HG03066 (cell line): ENCODE results near the gene TM7SF2.
"Not testable (repeated sequence)": the region's sequence is repeated elsewhere in the genome, so short reads cannot be mapped to it uniquely, and the experiment has no call there.

Experiments used
- ATAC-seq: cut with Tn5 transposase; IDR thresholded peaks from one replicate; pipeline ENCODE4 v1.9.1; 2021; ENCODE audit warnings: low read depth; ENCODE audit not compliant: unreplicated experiment

The TM7SF2 gene

DNA sequence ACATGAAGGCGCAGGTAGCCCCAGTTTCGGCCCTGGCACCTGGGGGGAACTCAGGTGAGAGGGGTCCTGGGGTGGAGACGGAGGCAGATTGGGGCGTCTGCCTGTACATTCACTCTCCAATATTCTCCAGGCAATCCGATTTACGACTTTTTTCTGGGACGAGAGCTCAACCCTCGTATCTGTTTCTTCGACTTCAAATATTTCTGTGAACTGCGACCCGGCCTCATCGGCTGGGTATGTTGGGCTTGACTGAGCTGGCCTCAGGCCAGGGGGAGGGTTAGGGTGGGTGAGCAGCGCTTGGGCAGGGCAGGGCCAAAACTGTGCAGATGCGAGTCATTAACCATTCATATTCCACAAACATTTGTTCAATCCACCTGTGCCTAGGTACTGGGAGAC is 1.7 kb downstream of the TM7SF2 start:
- no peak for ATAC-seq

DNA sequence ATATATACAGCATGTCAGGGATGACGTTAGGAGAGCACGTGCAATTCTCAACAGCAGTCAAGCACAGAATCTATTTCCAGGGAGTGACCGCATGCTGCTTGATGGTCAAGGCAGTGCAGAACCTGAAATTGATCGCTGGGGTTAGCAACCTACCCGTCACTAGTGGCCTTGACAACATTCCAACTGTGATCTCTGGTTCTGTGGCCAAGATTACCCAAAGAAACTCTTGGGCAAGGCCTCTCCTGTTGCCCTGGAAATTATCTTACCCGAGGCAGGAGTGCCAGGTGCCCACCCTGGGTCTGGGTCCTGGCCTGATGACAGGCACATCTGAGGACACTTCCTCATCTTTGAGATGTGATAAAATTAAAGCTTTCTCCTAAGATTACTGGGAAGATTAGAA is 2.2 kb downstream of the TM7SF2 start:
- ATAC-seq: no peak

DNA sequence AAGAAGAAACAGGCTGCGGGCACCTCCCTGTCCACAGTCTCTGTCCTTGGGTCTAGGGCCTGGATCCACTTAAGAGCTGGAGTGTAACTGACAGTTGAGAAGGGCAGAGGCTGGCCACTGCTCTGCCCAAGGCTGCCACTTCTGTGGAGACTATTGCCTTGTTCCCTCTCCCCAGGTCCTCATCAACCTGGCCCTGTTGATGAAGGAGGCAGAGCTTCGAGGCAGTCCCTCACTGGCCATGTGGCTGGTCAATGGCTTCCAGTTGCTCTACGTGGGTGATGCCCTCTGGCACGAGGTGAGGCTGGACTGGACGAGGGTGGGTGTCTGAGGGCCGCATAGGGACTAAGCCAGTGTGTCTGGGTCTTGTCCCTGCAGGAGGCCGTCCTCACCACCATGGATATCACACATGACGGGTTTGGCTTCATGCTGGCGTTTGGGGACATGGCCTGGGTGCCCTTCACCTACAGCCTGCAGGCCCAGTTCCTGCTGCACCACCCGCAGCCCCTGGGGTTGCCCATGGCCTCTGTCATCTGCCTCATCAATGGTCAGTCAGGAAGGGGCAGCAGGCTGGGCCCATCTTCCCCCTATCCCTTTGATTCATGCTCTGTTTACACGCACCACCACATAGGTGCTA is 3.0 kb downstream of the TM7SF2 start:
- no peak for ATAC-seq

DNA sequence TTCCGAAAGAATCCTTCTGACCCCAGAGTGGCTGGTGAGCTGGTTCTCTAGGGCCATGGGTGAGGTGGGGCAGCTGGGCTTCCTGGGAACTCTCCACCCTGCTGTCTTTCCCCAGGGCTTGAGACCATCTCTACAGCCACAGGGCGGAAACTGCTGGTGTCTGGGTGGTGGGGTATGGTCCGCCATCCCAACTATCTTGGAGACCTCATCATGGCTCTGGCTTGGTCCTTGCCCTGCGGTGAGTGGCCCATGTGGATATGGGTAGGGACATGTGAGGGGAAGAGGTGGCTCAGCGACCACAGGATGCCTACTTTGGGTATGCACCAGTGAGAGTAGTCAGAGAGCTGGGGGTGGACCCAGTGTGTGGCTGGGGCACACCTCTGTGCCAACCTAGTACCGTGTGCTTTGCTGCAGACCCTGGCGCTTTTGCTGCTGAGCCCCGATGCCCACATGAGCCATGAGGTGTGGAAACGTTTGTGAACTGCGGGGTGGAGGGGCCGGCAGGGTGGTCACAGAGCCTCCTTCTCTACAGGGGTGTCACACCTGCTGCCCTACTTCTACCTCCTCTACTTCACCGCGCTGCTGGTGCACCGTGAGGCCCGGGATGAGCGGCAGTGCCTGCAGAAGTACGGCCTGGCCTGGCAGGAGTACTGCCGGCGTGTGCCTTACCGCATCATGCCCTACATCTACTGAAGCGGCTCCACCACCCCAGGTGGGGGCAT is 3.9 kb downstream of the TM7SF2 start:
- no peak for ATAC-seq

DNA sequence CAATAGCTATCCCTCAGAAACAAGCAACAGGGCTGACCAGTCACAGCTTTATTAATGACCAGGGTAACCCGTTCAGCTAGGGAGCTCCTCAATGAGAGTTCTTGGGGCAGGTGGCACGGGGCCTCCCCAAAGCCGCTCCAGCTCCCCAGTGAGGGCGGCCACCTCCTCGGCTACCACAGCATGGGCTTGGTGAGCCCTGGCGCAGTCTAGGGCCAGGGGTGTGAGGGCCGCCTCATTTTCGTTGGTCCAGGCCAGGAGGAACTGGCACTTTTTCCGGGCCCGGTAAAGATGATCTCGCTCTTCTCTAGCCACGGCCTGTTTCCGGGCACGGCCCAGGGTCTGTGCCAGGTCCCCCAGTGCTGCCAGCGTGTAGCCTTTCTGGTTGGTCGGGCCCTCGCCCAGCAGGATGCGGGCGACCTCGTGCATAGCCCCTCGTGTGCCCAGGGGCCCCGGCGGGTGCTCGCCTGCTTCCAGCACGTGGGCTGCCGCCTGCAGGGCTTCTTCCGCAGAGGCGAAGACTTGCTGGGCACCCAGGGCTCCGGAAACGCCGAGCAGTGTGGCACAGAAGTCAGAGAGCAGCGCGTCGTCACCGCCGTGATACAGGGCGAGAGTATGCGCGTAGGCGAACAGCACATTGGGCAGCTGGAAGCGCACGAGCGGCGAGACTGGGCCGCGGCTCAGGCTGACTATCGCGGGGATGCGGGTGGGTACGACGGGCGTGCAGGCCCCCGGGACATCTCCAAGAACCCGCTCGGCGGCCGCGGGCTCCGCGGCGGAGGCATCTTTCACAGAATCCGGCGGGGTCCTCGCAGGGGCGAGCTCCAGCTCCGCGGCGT is 4.9 kb downstream of the TM7SF2 start:
- ATAC-seq: no peak

DNA sequence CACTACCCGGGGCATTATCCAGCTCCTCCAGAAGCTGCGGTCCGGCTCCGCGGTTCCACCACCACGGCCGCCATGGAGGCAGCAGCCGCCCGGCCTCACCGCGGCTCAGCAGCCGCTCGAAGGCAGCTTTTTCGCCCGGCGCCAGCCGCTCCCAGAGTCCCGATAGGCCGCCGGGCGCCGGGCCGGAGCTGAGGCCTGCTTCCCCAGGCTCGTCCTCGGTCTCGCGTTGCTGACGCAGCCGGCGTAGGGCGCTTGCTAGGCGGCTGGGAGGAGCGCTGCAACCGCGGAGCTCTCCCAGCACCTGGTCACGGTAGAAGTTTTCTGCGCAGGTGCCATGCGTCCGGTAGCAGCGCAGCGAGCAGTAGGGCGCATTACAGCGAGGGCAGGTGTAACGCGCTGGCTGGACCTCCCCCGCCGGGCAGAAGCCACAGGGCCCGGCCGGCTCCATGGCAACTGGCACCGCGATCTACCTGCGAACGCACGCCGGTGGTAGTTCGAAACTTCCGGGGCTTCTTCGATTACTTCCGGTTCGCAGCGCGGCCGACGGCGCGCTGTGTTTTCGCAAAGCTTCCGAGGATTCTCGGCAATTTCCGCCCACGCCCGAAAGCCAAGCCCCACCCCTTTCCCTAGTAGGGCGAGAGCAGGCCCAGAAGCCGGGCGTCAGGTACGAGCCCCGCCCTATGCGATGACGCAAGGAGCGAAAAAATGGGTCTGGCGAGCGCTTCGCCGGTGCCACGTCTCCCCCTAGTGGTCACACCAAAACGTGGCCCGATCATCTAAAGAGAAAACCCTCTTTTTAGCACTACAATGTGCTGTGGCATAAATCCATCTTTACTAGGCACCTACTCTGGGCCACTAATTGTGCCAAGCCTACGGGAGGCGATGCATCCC is 5.8 kb downstream of the TM7SF2 start, which contains the start of gene ZNHIT2:
Gene ZNHIT2, minus strand, starts transcription at position 496 of the 891 bp plus-strand sequence. Its CDS starts 48 bp downstream, at position 448.
- ATAC-seq: peak; percentile 46

DNA sequence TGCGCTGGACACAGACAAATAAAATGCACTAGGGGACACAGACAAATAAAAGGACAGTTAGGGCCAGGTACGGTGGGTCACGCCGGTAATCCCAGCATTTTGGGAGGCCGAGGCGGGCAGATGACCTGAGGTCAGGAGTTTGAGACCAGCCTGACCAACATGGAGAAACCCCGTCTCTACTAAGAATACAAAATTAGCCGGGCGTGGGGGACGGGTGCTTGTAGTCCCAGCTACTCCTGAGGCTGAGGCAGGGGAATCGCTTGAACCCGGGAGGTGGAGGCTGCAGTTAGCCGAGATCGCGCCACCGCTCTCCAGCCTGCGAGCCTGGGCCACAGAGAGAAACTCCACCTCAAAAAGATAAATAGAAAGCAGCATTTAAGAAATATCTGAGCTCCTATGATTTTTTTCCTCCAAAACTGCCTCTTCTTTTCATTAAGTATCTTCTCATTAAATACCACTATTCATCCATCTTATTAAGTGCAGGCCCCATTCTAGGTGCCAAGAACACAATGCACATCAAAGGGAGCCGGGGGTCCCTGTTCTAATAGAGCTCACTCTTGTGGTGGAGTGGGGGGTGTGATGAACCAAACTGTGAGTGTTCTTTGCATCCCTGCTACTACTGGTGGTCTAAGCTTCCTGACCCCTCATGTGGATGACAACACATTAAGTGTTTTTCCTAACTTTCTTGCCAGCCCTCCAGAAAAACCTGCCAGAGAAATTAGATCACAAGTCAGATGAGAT is 6.6 kb downstream of the TM7SF2 start:
- ATAC-seq: no peak

DNA sequence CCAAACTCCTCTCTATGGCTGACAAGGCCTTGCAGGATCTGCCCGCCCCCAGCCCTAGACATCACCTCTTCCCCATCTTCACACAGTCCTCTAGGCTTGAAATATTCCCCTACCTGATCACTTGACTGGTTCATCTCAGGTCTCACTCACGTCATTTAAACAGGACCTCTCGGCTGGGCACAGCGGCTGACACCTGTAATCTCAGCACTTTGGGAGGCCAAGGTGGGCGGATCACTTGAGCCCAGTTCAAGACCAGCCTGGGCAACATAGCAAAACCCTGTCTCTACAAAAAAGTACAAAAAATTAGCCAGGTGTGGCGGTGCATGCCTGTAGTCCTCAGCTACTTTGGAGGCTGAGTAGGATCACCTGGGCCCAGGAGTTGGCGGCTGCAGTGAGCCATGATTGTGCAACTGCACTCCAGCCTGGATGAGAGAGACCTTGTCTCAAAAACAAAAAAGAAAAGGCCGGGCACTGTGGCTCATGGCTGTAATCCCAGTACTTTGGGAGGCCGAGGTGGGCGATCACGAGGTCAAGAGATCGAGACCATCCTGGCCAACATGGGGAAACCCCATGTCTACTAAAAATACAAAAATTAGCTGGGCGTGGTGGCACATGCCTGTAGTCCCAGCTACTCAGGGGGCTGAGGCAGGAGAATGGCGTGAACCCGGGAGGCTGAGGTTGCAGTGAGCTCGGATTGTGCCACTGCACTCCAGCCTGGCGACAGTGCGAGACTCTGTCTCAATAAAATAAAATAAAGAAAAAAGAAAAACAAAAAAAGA is 7.4 kb downstream of the TM7SF2 start:
- not testable (repeated sequence) for ATAC-seq

DNA sequence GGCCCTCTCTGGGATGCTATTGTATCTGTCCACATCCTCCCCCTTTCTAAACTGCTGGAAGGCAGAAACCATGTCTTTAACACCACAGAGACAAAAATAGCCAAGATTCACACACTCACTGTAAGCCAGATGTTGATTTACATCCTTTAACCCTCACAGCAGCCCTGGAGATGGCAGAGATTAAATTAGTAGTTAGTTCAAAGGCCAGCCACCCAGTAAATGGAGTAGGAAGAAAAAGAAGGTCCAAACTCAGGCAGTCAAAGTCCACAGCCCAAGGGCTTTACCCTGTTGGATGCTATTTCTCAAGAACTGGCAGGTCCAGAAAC is 8.0 kb downstream of the TM7SF2 start:
- no peak for ATAC-seq

DNA sequence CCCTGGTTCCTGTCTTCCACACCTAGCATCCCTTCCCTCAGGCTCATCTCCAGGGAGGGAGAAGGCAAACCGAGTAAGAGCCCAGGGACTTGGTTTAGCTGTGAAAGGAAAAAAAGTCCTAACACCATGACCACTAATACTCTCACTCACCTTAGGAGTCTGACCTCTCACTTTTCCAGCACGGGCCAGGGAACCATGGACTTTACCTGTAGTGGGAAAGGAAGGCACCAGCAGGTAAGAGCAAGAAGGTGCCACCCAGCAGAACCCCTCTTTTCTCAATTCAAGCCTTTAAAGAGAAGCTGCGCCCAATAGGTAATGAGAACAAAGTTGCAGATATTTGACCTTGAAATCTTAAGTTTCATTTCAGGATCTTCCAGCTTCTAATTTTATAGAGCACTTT is 9.2 kb downstream of the TM7SF2 start:
- no peak for ATAC-seq

DNA sequence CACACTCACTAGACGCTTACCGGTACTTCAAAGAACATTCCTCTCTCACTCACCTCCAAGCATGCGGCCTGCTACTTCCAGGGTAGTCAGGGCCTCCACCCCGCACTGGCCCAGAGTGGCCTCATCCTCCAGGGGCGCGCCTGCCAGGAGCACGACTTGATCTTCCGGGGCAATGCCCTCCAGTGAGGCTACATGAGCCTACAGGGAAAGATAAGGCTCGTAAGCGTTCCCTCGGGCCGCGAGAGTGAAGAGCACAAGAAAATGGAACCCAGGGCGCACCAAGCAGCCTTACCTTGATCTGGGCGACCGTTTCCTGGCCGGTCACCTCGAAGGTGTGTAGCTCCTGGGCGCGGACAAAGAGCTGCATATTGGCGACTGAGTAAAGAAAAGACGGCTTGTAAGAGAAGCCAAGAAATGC is 9.8 kb downstream of the TM7SF2 start:
- no peak for ATAC-seq

DNA sequence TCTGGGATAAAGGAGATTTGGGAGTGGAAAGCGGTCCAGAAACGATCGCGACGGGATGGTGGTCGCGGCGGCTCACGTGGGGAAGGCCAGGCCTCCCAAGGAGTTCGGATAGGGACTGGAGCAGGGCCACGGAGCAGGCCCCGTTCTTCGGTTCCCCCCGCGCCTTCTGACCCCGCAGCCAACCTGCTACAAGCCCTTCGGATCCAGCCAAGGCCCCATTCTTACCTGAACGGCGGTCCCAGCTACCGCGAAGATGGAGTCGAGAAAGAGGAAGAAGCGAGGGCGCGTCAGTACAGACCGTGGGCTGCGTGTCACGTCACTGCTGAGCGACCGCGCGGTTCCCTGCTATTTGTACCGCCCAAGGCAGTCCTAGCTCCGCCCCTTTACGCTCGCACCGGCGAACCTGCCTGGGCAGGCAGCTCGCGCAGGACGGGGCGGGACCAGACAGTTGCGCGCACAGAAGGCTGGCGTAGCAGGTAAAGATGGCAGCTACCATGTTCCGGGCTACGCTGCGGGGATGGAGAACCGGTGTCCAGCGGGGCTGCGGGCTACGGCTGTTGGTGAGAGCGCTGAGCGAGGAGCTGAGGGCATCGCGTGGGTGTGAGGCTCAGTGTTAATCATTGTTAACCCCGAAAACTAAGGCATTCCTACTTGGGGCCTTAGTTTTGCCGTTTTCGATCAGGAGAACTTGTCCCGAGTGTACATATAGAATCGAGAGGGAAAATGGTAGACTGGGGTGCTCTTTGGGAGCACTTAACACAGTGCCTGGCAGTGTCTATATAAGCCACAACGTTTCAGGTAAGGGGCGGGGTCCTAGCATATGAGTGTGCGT is 10.4 kb downstream of the TM7SF2 start, which contains the start of the genes FAU and MRPL49:
Gene FAU, minus strand, starts transcription at position 270 of the 832 bp plus-strand sequence. CDS start 321 bp downstream, outside the sequence.
Gene MRPL49, plus strand, starts transcription at position 457 of the 832 bp plus-strand sequence. Its CDS starts 26 bp downstream, at position 483.
- ATAC-seq: peak; percentile 58

DNA sequence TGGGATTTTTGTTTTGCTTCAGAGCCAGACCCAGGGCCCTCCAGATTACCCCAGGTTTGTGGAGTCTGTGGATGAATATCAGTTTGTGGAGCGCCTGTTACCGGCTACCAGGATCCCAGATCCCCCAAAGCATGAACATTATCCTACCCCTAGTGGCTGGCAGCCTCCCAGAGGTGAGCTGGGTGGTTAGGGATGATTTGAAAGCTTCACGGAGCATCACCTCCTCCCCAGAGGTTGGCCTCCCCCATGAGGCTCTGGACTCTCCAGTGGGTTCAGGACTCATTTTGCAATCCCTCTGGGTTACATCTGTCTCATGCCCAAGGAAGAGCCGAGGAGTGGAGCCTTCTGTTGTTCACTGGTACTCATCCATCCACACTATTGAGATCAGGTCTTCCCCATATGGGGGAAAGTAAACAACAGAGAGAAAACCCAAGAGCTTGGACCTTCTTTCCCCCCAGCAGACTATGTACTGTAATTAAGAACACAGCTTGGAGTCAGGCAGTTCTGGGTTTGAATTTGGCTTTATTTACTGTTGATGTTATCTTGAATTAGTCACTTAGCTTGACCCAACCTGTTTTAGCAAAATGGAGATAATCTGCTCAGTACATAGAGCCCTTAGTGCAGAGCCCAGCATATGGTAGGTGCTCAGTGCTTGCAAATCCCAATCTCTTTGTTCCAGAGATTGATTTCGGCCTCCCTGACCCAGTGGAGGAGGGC is 13.0 kb downstream of the TM7SF2 start:
- no peak for ATAC-seq

DNA sequence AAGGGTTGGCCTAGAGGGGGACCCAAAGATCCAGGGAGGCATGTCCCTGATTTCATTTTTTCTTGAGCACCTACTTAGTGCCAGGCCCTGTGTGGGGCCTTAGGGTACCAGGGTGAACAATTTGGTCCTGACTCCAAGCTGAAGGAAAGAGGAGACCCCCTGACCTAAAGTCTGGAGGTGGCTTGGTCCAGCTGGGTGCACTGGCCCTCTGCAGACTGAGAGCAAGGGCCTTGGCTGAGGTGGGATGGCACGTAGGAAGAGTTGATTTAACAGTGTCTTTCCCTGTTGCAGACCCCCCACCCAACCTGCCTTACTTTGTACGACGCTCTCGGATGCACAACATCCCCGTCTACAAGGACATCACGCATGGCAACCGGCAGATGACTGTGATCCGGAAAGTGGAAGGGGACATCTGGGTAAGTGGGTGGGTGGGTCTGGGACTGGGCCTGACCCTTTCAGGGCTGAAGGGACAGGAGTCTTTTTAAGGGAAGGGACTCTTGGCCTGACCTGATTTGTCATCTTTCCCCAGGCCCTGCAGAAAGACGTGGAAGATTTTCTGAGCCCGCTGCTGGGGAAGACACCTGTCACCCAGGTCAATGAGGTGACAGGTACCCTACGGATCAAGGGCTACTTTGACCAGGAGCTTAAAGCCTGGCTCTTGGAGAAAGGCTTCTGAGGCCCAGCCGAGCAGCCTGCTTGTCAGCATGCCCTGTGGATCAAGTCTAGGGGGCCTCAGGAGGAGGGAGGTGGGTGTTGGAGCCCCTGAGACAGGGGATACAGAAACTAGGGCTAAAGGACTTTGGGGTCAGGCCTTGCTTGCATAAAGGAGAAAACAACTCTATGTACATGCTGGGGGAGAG is 13.8 kb downstream of the TM7SF2 start:
- no peak for ATAC-seq

DNA sequence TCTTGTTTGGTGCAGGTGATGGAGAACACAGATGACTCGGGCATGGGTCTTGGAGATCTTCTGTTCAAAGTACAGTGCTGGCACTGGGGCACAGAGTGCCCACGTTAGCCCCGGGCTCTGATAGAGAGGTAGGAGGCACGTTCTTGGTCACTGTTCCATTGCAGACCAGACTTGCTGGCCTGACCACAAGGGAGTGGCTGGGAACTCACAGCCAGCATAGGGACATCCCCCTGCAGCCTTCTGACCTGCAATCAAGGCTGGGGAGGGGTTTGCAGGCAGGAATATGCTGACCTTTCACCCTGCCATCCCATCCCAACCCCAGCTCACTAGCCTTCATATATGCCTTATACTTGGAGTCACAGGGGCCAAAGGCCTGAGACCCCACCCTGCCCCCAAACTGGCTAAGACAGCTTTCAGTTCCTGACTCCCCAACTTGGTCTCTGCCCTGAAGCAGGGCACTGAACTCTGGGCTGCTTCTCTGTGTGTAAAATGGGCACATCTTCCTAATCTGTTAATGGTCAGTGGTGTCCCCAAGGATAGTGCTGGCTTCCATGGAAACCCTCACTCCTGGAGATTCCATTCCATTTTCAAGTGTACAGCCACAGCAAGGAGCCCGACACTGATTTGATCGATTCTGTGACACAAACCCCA is 15.1 kb downstream of the TM7SF2 start:
- no peak for ATAC-seq
